ENCODE measurements around the gene RTTN.

Gene RTTN

GRCh38 chr18:70025580-70025979, 179.9 kb downstream of the RTTN start:
- no peak for DNase-seq (ENCODE audit: low read depth, low spot score)

GRCh38 chr18:70024829-70025228, 180.7 kb downstream of the RTTN start:
- no peak for DNase-seq (ENCODE audit: low read depth, low spot score)

GRCh38 chr18:70024093-70024492, 181.4 kb downstream of the RTTN start:
- no peak for DNase-seq (ENCODE audit: low read depth, low spot score)

GRCh38 chr18:70022636-70023035, 182.9 kb downstream of the RTTN start:
- DNase-seq (ENCODE audit: low read depth, low spot score): no peak

- no peak for DNase-seq (ENCODE audit: low read depth, low spot score)
Measured at GRCh38 chr18:70021498-70021897, 184.0 kb downstream of the RTTN start.

GRCh38 chr18:70021043-70021442, 184.4 kb downstream of the RTTN start:
- DNase-seq (ENCODE audit: low read depth, low spot score): no peak

- no peak for DNase-seq (ENCODE audit: low read depth, low spot score)
Measured at GRCh38 chr18:70019991-70020390, 185.5 kb downstream of the RTTN start.

- no peak for DNase-seq (ENCODE audit: low read depth, low spot score)
Measured at GRCh38 chr18:70019136-70019535, 186.4 kb downstream of the RTTN start.

- no peak for DNase-seq (ENCODE audit: low read depth, low spot score)
Measured at GRCh38 chr18:70015127-70015526, 190.4 kb downstream of the RTTN start.

- DNase-seq (ENCODE audit: low read depth, low spot score): no peak
Measured at GRCh38 chr18:70005580-70005979, 199.9 kb downstream of the RTTN start.

GRCh38 chr18:70004696-70005095, 200.8 kb downstream of the RTTN start:
- DNase-seq (ENCODE audit: low read depth, low spot score): no peak

GRCh38 chr18:69999656-70000055, 205.8 kb downstream of the RTTN start:
- DNase-seq (ENCODE audit: low read depth, low spot score): no peak

- no peak for DNase-seq (ENCODE audit: low read depth, low spot score)
Measured at GRCh38 chr18:69998523-69998987, 206.9 kb downstream of the RTTN start.

- no peak for DNase-seq (ENCODE audit: low read depth, low spot score)
Measured at GRCh38 chr18:69996951-69997798, 208.3 kb downstream of the RTTN start.

GRCh38 chr18:69996417-69996816, 209.1 kb downstream of the RTTN start:
- no peak for DNase-seq (ENCODE audit: low read depth, low spot score)

- DNase-seq (ENCODE audit: low read depth, low spot score): no peak
Measured at GRCh38 chr18:69995774-69996173, 209.7 kb downstream of the RTTN start.

GRCh38 chr18:69992776-69993175, 212.7 kb downstream of the RTTN start:
- no peak for DNase-seq (ENCODE audit: low read depth, low spot score)

- no peak for DNase-seq (ENCODE audit: low read depth, low spot score)
Measured at GRCh38 chr18:69987870-69988269, 217.6 kb downstream of the RTTN start.

- DNase-seq (ENCODE audit: low read depth, low spot score): no peak
Measured at GRCh38 chr18:69985239-69985638, 220.2 kb downstream of the RTTN start.

- no peak for DNase-seq (ENCODE audit: low read depth, low spot score)
Measured at GRCh38 chr18:69982417-69982816, 223.1 kb downstream of the RTTN start.

GRCh38 chr18:69981948-69982347, 223.5 kb downstream of the RTTN start:
- DNase-seq (ENCODE audit: low read depth, low spot score): no peak

GRCh38 chr18:69980982-69981804, 224.3 kb downstream of the RTTN start:
- no peak for DNase-seq (ENCODE audit: low read depth, low spot score)

GRCh38 chr18:69980509-69980908, 225.0 kb downstream of the RTTN start:
- DNase-seq (ENCODE audit: low read depth, low spot score): no peak

Measured in activated CD4-positive, CD25-positive, alpha-beta regulatory T cell treated with anti-CD3 and anti-CD28 coated beads, Interleukin-2, amount 50 U/mL, for 16 hours (primary cell).